Parathyroid adenoma (tissue), 2 donors: ENCODE data around the gene FAXC.

Experiments
- H2AFZ ChIP-seq: fragments of 300-600 bp; sonication (generic); one replicate; pipeline ENCODE4 v1.7.0; 2017; ENCODE audit warnings: antibody characterized with exemption, mild to moderate bottlenecking
- H3K27ac ChIP-seq: fragments of 300-600 bp; sonication (generic); one replicate; pipeline ENCODE4 v1.7.0; 2017
- H3K27me3 ChIP-seq: fragments of 300-600 bp; sonication (generic); one replicate; pipeline ENCODE4 v1.7.0; 2017; ENCODE audit warnings: low read length; ENCODE audit not compliant: control insufficient read depth, insufficient read depth
- H3K36me3 ChIP-seq: fragments of 300-600 bp; sonication (generic); one replicate; pipeline ENCODE4 v1.7.0; 2017; ENCODE audit warnings: low read length; ENCODE audit not compliant: control insufficient read depth, insufficient read depth
- H3K4me1 ChIP-seq: fragments of 300-600 bp; sonication (generic); one replicate; pipeline ENCODE4 v1.7.0; 2017; ENCODE audit warnings: control low read depth
- H3K4me2 ChIP-seq: fragments of 300-600 bp; sonication (generic); one replicate; pipeline ENCODE4 v1.7.0; 2017; ENCODE audit warnings: low read length
- H3K4me3 ChIP-seq: fragments of 300-600 bp; sonication (generic); one replicate; pipeline ENCODE4 v1.7.0; 2017; ENCODE audit warnings: low read depth, low read length
- H3K79me2 ChIP-seq: fragments of 300-600 bp; sonication (generic); one replicate; pipeline ENCODE4 v1.7.0; 2017; ENCODE audit warnings: control low read depth
- H3K9ac ChIP-seq: fragments of 300-600 bp; sonication (generic); one replicate; pipeline ENCODE4 v1.7.0; 2017; ENCODE audit warnings: mild to moderate bottlenecking
- H3K9me3 ChIP-seq: fragments of 300-600 bp; sonication (generic); one replicate; pipeline ENCODE4 v1.7.0; 2017; ENCODE audit warnings: low read length; ENCODE audit not compliant: control insufficient read depth
- CTCF ChIP-seq: fragments of 300-600 bp; sonication (generic); IDR thresholded peaks from one replicate; pipeline ENCODE4 v1.7.0; 2017; ENCODE audit warnings: antibody characterized with exemption, mild to moderate bottlenecking
- donor health status: primary hyperparathyroidism.

Gene FAXC

GRCh38 chr6:99364026-99364425, 14.6 kb upstream of the FAXC start:
- no peak overlapping the region for H3K27ac ChIP-seq
- no peak overlapping the region for H3K4me2 ChIP-seq
- H3K4me1 ChIP-seq: no peaks in the 10 kb centered on the region
- H3K79me2 ChIP-seq: no peaks in the 10 kb centered on the region
- H3K9me3 ChIP-seq: no peaks in the 10 kb centered on the region
- H3K27me3 ChIP-seq: no peaks in the 10 kb centered on the region
- no peaks in the 10 kb centered on the region for H3K36me3 ChIP-seq
- H3K9ac ChIP-seq: no peak overlapping the region
- no peak for TF ChIP-seq CTCF
- no peak overlapping the region for H2AFZ ChIP-seq
- no peak overlapping the region for H3K4me3 ChIP-seq

GRCh38 chr6:99362678-99363268, 13.3 kb upstream of the FAXC start:
- no peak overlapping the region for H3K4me3 ChIP-seq
- no peaks in the 10 kb centered on the region for H3K79me2 ChIP-seq
- H3K9me3 ChIP-seq: no peaks in the 10 kb centered on the region
- H3K4me1 ChIP-seq: no peaks in the 10 kb centered on the region
- no peak overlapping the region for H3K27ac ChIP-seq
- TF ChIP-seq CTCF: no peak
- no peaks in the 10 kb centered on the region for H3K27me3 ChIP-seq
- H2AFZ ChIP-seq: no peak overlapping the region
- no peak overlapping the region for H3K9ac ChIP-seq
- no peaks in the 10 kb centered on the region for H3K36me3 ChIP-seq
- H3K4me2 ChIP-seq: no peak overlapping the region

GRCh38 chr6:99359800-99360199, 10.3 kb upstream of the FAXC start:
- no peak overlapping the region for H3K27ac ChIP-seq
- H3K9me3 ChIP-seq: no peaks in the 10 kb centered on the region
- H3K4me1 ChIP-seq: no peaks in the 10 kb centered on the region
- no peak overlapping the region for H3K9ac ChIP-seq
- H3K4me2 ChIP-seq: no peak overlapping the region
- H3K79me2 ChIP-seq: no peaks in the 10 kb centered on the region
- no peaks in the 10 kb centered on the region for H3K36me3 ChIP-seq
- H2AFZ ChIP-seq: no peak overlapping the region
- no peak for TF ChIP-seq CTCF
- H3K4me3 ChIP-seq: no peak overlapping the region
- no peaks in the 10 kb centered on the region for H3K27me3 ChIP-seq

- no peak overlapping the region for H2AFZ ChIP-seq
- H3K27me3 ChIP-seq: no peaks in the 10 kb centered on the region
- TF ChIP-seq CTCF: no peak
- H3K4me2 ChIP-seq: no peak overlapping the region
- no peaks in the 10 kb centered on the region for H3K79me2 ChIP-seq
- H3K4me1 ChIP-seq: no peaks in the 10 kb centered on the region
- H3K9me3 ChIP-seq: no peaks in the 10 kb centered on the region
- no peak overlapping the region for H3K27ac ChIP-seq
- no peaks in the 10 kb centered on the region for H3K36me3 ChIP-seq
- H3K9ac ChIP-seq: no peak overlapping the region
- H3K4me3 ChIP-seq: no peak overlapping the region
Measured at GRCh38 chr6:99356641-99357040, 7.2 kb upstream of the FAXC start.

- H3K4me3 ChIP-seq: no peak overlapping the region
- H2AFZ ChIP-seq: no peak overlapping the region
- no peaks in the 10 kb centered on the region for H3K9me3 ChIP-seq
- no peak for TF ChIP-seq CTCF
- peaks cover 7% of the 10 kb centered on the region for H3K4me1 ChIP-seq
- H3K79me2 ChIP-seq: no peaks in the 10 kb centered on the region
- H3K9ac ChIP-seq: no peak overlapping the region
- H3K27ac ChIP-seq: no peak overlapping the region
- H3K36me3 ChIP-seq: no peaks in the 10 kb centered on the region
- no peaks in the 10 kb centered on the region for H3K27me3 ChIP-seq
- no peak overlapping the region for H3K4me2 ChIP-seq
Measured at GRCh38 chr6:99354983-99355382, 5.5 kb upstream of the FAXC start.
